Neural crest cell (in vitro differentiated cells): ENCODE measurements around the gene ZNF768. TPM values are rescaled to one million over a fixed set of nuclear protein-coding genes. Genes with fewer than 3 reads are reported as not detected.

Source experiments
- DNase-seq: peaks from one replicate; pipeline ENCODE4 v3.0.0; 2021; ENCODE audit warnings: low read depth, mixed read lengths, low spot score
- H3K27ac Mint-ChIP-seq: one replicate; pipeline ENCODE4 v1.8.0; 2021; ENCODE audit warnings: mild to moderate bottlenecking, mixed read lengths; ENCODE audit not compliant: unreplicated experiment
- H3K27me3 Mint-ChIP-seq: 2 replicates; pipeline ENCODE4 v1.8.0; 2021; ENCODE audit warnings: low read depth, mild to moderate bottlenecking, mixed read lengths
- H3K36me3 Mint-ChIP-seq: 2 replicates; pipeline ENCODE4 v1.8.0; 2021; ENCODE audit warnings: low read depth, mild to moderate bottlenecking, mixed read lengths
- H3K4me1 Mint-ChIP-seq: 2 replicates; pipeline ENCODE4 v1.8.0; 2021; ENCODE audit warnings: mixed read lengths
- H3K4me3 Mint-ChIP-seq: one replicate; pipeline ENCODE4 v1.8.0; 2021; ENCODE audit warnings: mild to moderate bottlenecking, mixed read lengths
- H3K9me3 Mint-ChIP-seq: 2 replicates; pipeline ENCODE4 v1.8.0; 2021; ENCODE audit warnings: mixed read lengths
- CTCF ChIP-seq: fragments of 200-600 bp; sonication (generic); conservative IDR thresholded peaks from 2 replicates; pipeline ENCODE4 v1.5.0; 2021; ENCODE audit warnings: antibody characterized with exemption, mild to moderate bottlenecking
- total RNA-seq: library from RNA; stranded (reverse); gene quantifications from 2 replicates; pipeline ENCODE4 v1.2.1, GENCODE V29; 2021

ZNF768 gene
- total RNA-seq, 1 donor from 2014 or later = 68.5 TPM

- H3K27ac Mint-ChIP-seq = no peak overlapping the region
- H3K36me3 Mint-ChIP-seq = peaks cover 2% of the 10 kb centered on the region
- peak overlapping the region; percentile 87 for H3K4me3 Mint-ChIP-seq
- H3K4me1 Mint-ChIP-seq = peaks cover 23% of the 10 kb centered on the region
- no peaks in the 10 kb centered on the region for H3K9me3 Mint-ChIP-seq
- no peaks in the 10 kb centered on the region for H3K27me3 Mint-ChIP-seq
- DNase-seq = peak; percentile 36
- peak; percentile 58 for TF ChIP-seq CTCF
Observed at GRCh38 chr16:30535777-30536190, 9.4 kb upstream of the ZNF768 start.

GRCh38 chr16:30535106-30535776, 8.9 kb upstream of the ZNF768 start:
- H3K9me3 Mint-ChIP-seq = no peaks in the 10 kb centered on the region
- H3K27ac Mint-ChIP-seq = peak overlapping the region; percentile 95
- DNase-seq = no peak
- H3K4me1 Mint-ChIP-seq = peaks cover 23% of the 10 kb centered on the region
- peaks cover 2% of the 10 kb centered on the region for H3K36me3 Mint-ChIP-seq
- TF ChIP-seq CTCF = no peak
- peak overlapping the region; percentile 87 for H3K4me3 Mint-ChIP-seq
- no peaks in the 10 kb centered on the region for H3K27me3 Mint-ChIP-seq

- Mint-ChIP-seq H3K27me3 (no peaks in the 10 kb centered on the region), H3K9me3 (no peaks in the 10 kb centered on the region), H3K27ac (peak within 1 kb of the TSS; percentile 95), H3K4me3 (peak within 1 kb of the TSS; percentile 87), H3K36me3 (peaks cover 2% of the 10 kb centered on the region), H3K4me1 (peaks cover 23% of the 10 kb centered on the region)
- TF ChIP-seq CTCF = peak; percentile 13
- peak; percentile 80 for DNase-seq
Observed at GRCh38 chr16:30534368-30535105, 8.2 kb upstream of the ZNF768 start, which contains the start of gene ZNF747. Gene ZNF747 (minus strand): TSS chr16:30534858. CDS start chr16:30534679, 179 bp downstream.

- peaks cover 24% of the 10 kb centered on the region for H3K4me1 Mint-ChIP-seq
- no peak for TF ChIP-seq CTCF
- DNase-seq = no peak
- no peaks in the 10 kb centered on the region for H3K9me3 Mint-ChIP-seq
- H3K27ac Mint-ChIP-seq = peak overlapping the region; percentile 62
- H3K4me3 Mint-ChIP-seq = peak overlapping the region; percentile 84
- H3K36me3 Mint-ChIP-seq = peaks cover 2% of the 10 kb centered on the region
- H3K27me3 Mint-ChIP-seq = no peaks in the 10 kb centered on the region
Observed at GRCh38 chr16:30533748-30534367, 7.5 kb upstream of the ZNF768 start.

- no peaks in the 10 kb centered on the region for H3K9me3 Mint-ChIP-seq
- peaks cover 28% of the 10 kb centered on the region for H3K4me1 Mint-ChIP-seq
- no peak for DNase-seq
- H3K36me3 Mint-ChIP-seq = peaks cover 2% of the 10 kb centered on the region
- no peak for TF ChIP-seq CTCF
- H3K27ac Mint-ChIP-seq = no peak overlapping the region
- no peaks in the 10 kb centered on the region for H3K27me3 Mint-ChIP-seq
- H3K4me3 Mint-ChIP-seq = peak overlapping the region; percentile 87
Observed at GRCh38 chr16:30533146-30533522, 6.8 kb upstream of the ZNF768 start.
